Activated CD8-positive, alpha-beta memory T cell treated with anti-CD3 and anti-CD28 coated beads, Interleukin-2, amount 50 U/mL, for 4 hours (primary cell): ENCODE data around the gene WDR88.
"Not testable (repeated sequence)": the region's sequence is repeated elsewhere in the genome, so short reads cannot be mapped to it uniquely, and the experiment has no call there.

ENCODE experiments used
- DNase-seq: peaks from one replicate; pipeline ENCODE4 v3.0.0-alpha.2; 2020

The WDR88 gene

GRCh38 chr19:33130433-33130832, 1.5 kb upstream of the WDR88 start:
- DNase-seq: no peak

GRCh38 chr19:33132425-33132824, 511 bp downstream of the WDR88 start:
- DNase-seq: no peak

- no peak for DNase-seq
Observed at GRCh38 chr19:33133438-33134031, 1.6 kb downstream of the WDR88 start.

GRCh38 chr19:33134571-33135041, 2.7 kb downstream of the WDR88 start:
- peak; percentile 56 for DNase-seq

- no peak for DNase-seq
Observed at GRCh38 chr19:33139165-33139564, 7.3 kb downstream of the WDR88 start.

GRCh38 chr19:33143897-33144405, 12.0 kb downstream of the WDR88 start:
- peak; percentile 60 for DNase-seq

GRCh38 chr19:33146209-33146608, 14.3 kb downstream of the WDR88 start:
- DNase-seq: no peak

GRCh38 chr19:33147538-33147937, 15.6 kb downstream of the WDR88 start:
- DNase-seq: no peak

- no peak for DNase-seq
Observed at GRCh38 chr19:33150852-33151518, 19.1 kb downstream of the WDR88 start.

- no peak for DNase-seq
Observed at GRCh38 chr19:33152176-33152575, 20.3 kb downstream of the WDR88 start.

GRCh38 chr19:33152625-33153024, 20.7 kb downstream of the WDR88 start:
- DNase-seq: not testable (repeated sequence)

- not testable (repeated sequence) for DNase-seq
Observed at GRCh38 chr19:33154313-33154712, 22.4 kb downstream of the WDR88 start.

- no peak for DNase-seq
Observed at GRCh38 chr19:33156334-33156733, 24.4 kb downstream of the WDR88 start.

GRCh38 chr19:33157906-33158305, 26.0 kb downstream of the WDR88 start:
- no peak for DNase-seq

GRCh38 chr19:33158365-33158764, 26.5 kb downstream of the WDR88 start:
- no peak for DNase-seq

- no peak for DNase-seq
Observed at GRCh38 chr19:33159149-33159548, 27.2 kb downstream of the WDR88 start.

GRCh38 chr19:33159893-33160292, 28.0 kb downstream of the WDR88 start:
- no peak for DNase-seq

GRCh38 chr19:33161201-33161600, 29.3 kb downstream of the WDR88 start:
- no peak for DNase-seq

GRCh38 chr19:33163481-33163880, 31.6 kb downstream of the WDR88 start:
- no peak for DNase-seq

GRCh38 chr19:33166037-33166436, 34.1 kb downstream of the WDR88 start:
- DNase-seq: not testable (repeated sequence)

GRCh38 chr19:33167438-33167837, 35.5 kb downstream of the WDR88 start:
- no peak for DNase-seq

GRCh38 chr19:33168528-33168927, 36.6 kb downstream of the WDR88 start:
- DNase-seq: no peak

GRCh38 chr19:33171222-33171795, 39.4 kb downstream of the WDR88 start:
- DNase-seq: no peak

GRCh38 chr19:33171916-33172359, 40.0 kb downstream of the WDR88 start:
- DNase-seq: no peak
